HG02759 (cell line): ENCODE data around the gene ADSS2.
A peak's percentile ranks its signal among the peaks of the same experiment; 100 is the strongest.
"Not testable (repeated sequence)": the region's sequence is repeated elsewhere in the genome, so short reads cannot be mapped to it uniquely, and the experiment has no call there.

Experiments used
- ATAC-seq: cut with Tn5 transposase; IDR thresholded peaks from one replicate; pipeline ENCODE4 v1.9.1; 2021; ENCODE audit warnings: mild to moderate bottlenecking, moderate library complexity; ENCODE audit not compliant: unreplicated experiment

ADSS2 gene

DNA sequence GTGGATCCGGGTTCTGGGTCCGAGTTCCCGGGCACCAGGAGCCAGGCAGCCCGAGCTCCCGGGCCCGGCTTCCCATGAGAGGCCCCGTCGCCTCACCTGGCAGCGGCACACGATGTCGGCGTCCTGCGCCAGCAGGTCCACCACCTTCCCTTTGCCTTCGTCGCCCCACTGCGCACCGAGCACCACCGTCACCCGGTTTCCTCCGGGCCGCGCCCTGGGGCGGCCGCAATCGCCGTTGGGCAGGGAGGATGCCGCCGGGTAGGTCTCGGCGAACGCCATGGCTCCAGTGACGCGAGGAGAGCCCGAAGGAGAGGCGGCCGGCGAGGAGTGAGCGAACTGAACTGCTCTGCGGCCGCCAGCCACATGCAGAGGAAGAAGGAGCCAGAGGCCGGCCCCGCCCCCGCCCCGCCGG is at the start of gene ADSS2:
Gene ADSS2 (minus strand): TSS at position 371 of the 412 bp plus-strand sequence. CDS start 92 bp downstream, at position 279.
- ATAC-seq, result no peak

DNA sequence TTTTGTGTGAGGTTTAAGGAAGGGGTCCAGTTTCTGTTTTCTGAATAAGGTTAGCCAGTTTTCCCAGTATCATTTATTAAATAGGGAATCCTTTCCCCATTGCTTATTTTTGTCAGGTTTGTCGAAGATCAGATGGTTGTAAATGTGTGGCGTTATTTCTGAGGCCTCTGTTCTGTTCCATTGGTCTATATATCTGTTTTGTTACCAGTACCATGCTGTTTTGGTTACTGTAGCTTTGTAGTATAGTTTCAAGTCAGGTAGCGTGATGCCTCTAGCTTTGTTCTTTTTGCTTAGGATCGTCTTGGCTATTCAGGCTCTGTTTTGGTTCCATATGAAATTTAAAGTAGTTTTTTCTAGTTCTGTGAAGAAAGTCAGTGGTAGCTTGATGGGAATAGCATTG is 48.8 kb upstream of the ADSS2 start:
- not testable (repeated sequence) for ATAC-seq

DNA sequence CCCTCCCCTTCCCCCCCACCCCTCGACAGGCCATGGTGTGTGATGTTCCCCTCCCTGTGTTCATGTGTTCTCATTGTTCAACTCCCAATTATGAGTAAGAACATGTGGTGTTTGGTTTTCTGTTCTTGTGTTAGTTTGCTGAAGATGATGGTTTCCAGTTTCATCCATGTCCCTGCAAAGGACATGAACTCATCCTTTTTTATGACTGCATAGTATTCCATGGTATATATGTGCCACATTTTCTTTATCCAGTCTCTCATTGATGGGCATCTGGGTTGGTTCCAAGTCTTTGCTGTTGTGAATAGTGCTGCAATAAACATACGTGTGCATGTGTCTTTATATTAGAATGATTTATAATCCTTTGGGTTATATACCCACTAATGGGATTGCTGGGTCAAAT is 47.8 kb upstream of the ADSS2 start:
- ATAC-seq, result not testable (repeated sequence)

DNA sequence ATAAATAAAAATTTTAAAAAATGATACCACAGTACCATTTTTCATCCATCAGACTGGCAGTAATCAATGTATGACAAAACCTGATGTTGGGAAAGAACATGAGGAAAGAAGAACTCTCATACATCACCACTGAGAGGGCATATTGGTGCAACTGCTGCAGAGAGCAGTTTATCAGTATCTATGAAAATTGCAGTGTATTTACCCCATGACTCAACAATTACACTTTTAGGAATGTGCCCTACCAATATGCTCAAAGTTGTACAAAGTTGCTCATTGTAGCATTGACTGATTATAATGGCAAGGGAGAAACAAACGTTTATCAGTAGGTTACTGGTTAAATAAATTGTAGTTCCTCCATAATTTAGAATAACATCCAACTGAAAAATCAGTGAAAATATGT is 46.1 kb upstream of the ADSS2 start:
- no peak for ATAC-seq

DNA sequence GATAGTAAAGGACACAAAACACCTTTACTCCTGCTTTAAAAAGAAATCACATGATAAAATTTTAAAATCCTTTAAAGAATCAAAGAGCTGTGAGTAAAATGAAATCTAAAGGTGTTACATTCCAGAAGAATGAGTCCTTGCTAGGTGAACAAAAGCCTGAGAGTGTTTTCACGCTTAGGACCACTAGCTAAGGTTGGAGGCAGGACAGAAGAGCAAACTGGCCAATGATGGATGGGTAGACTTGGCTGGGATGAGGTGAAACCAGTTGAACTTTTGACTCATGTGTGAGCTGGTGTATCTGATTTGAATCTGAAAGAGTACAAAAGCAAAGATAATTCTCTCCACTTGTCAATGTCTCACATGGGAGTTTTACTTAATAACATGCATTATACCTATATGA is 44.5 kb upstream of the ADSS2 start:
- no peak for ATAC-seq

DNA sequence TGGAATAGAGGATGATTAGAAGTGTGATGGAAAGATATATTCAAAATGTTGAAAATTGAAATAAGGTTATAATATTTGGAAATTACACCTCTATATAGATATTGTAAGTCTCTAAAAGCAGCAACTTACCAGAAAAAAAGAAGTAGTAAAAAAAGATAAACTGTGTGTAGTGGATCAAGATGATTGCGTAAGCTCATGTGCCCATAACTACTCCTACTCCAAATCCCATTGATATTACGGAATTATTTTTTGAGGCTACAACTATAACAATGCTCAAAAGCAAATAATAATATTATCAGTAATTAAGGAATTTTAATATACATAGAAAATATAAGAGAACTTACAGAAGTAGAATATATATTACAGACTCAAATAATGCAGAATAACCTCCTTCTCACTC is 42.9 kb upstream of the ADSS2 start:
- ATAC-seq, result no peak

DNA sequence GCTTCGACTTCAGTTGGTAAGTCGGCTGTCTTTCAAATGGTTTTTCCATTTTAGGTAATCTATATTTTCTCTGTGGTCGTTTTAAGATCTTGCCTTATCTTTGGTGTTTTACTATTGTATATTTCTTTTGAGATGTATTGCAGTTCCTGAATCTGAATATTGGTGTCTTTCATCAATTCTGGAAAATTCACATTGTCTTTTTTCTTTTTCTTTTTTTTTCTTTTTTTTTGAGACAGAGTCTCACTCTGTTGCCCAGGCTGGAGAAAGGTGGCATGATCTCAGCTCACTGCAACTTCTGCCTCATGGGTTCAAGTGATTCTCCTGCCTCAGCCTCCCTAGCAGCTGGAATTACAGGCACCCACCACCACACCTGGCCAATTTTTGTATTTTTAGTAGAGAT is 33.3 kb upstream of the ADSS2 start:
- ATAC-seq, result not testable (repeated sequence)

DNA sequence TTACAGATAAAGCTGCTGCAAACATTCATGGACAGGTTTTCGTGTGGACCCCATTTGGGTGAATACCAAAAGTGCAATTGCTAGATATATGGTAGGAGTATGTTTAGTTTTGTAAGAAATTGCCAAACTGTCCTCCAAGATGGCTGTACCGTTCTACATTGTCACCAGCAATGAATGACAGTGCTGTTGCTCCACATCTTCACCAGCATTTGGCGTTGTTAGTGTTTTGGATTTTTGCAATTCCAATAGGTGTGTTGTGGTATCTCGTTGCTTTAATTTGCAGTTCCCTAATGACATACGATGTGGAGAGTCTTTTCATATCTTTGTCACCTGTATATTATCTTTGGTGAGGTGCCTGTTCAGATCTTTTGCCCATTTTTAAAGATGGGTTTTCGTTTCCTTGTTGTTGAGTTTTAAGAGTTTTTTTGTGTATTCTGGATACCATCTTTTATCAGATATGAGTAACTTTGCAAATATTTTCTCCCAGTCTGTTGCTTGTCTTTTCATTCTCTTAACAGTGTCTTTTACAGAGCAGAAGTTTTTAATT is 21.4 kb upstream of the ADSS2 start:
- ATAC-seq, result no peak

DNA sequence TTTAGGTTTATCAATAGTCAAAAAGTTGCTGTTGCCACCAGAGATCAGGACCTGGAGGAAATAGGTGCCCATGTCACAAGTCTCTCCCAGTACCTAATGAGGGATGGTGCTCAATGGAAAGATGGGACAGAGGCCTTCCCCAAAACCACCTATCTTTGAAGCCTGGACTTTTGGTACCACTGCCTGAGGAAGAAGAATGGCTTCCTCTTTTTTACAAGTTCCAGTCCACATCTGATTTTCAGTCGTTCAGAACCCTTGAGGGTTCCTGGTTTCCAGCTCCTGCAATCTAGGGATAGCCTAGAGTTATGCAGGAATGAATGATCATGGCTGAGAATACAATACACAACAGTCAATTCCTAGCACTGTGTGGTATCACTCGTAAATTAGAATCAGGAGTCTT is 15.0 kb upstream of the ADSS2 start:
- ATAC-seq, result no peak

DNA sequence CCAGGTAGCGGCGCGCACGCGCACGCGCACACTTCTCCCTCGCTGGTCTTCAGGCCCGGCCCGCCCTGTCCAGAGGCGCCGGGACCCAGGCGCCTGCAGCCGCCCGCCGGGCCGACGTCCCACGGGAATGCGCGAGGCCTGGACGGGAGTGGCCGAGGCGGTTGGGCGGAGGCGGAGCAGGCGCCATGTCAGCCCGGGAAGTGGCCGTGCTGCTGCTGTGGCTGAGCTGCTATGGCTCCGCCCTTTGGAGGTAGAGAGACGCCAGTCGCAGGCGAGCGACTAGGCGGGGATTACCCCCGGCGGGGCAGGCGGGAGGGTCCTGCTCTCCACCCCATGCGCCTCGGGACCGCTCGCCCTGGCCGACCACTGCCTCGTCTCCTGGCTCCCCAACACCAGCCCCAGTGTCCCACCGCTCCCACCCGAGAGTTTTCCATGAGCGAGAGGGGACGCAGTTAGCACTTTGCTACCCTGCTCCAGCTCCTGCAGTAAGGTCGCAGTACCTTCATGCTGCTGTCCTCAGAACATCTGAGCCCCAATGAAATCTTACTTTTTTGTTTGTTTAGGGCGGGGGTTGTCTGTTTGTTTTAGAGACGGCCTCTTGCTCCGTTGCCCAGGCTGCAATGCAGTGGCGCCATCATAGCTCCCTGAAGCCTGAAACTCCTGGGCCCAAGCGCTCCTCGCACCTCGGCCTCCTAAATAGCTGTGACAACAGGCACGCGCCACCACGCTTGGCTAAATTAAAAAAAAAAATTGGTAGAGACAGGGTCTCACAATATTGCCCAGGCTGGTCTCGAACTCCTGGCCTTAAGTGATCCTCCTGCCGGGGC is 9.7 kb upstream of the ADSS2 start, which contains the start of gene CATSPERE:
Gene CATSPERE (plus strand): TSS at position 29 of the 827 bp plus-strand sequence. CDS start 157 bp downstream, at position 186.
- ATAC-seq, result peak; percentile 99

DNA sequence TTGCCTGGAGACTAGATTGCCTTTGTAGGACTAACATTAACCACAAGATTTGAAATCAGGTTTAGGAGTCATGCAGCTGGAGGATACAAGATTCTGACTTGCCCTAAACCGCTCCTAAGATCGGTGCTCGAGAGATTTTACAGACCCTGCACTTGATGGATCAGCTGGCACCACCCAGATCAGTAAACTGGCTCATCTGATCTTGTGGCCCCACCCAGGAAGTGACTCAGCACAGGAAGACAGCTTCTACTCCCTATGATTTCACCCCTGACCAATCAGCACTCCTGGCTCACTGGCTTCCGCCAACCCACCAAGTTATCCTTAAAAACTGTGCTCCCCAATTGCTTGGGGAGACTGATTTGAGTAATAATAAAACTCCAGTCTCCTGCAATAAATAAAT is 8.5 kb upstream of the ADSS2 start:
- no peak for ATAC-seq

DNA sequence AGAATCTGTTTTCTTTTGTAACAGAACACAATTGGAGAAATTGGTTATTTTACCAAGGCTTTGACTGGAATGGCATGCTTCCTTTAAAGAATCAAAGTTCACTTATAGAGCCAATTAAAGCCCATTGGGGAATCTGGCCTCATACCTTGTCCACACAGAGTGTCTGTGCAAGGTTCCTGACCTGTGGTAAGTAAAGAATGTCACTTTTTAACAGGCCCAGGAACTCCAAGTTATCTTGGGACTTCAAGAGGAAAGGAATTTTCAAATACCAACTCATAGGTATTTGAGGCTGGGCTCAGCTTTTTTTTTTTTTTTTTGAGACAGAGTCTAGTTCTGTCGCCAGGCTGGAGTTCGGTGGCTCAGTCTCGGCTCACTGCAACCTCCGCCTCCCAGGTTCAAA is 7.1 kb upstream of the ADSS2 start:
- no peak for ATAC-seq

DNA sequence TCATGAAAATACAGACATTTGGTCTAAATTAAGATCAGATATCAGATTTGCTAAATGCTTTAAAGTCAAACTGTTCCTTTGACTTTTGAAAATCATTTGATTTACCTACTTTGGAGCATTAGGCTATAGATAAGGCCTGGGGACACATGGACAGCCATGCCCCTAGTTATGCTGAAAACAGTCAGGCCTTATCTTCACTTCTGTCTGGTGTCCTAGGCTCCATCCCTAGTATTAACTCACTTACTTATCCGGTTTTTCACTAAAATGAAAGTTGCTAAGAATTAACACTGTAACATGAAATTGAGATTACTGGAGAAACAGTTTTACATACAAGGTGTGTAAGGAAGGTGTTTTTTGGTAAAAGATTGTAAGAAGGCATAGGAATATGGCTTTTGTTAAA is 4.9 kb upstream of the ADSS2 start:
- no peak for ATAC-seq

DNA sequence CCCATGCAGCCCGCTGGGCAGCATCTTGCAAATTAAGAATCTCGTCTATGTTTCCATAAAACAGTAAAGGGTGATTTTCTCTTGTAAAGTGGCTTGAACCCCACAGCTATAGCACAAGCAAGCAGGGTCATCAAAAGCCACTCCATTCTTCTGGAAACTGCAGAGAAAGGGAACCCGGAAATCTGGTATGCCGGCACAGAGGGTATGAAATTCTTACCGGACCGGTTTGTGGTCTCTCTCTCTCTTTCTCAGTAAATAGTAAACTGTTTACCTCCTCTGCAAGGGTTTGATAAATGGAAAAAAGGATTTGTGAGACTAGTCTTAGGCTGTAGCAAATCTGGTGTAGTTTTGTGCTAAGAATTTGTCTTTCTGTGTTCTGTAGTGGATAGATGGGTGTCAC is 2.7 kb upstream of the ADSS2 start:
- ATAC-seq, result no peak

DNA sequence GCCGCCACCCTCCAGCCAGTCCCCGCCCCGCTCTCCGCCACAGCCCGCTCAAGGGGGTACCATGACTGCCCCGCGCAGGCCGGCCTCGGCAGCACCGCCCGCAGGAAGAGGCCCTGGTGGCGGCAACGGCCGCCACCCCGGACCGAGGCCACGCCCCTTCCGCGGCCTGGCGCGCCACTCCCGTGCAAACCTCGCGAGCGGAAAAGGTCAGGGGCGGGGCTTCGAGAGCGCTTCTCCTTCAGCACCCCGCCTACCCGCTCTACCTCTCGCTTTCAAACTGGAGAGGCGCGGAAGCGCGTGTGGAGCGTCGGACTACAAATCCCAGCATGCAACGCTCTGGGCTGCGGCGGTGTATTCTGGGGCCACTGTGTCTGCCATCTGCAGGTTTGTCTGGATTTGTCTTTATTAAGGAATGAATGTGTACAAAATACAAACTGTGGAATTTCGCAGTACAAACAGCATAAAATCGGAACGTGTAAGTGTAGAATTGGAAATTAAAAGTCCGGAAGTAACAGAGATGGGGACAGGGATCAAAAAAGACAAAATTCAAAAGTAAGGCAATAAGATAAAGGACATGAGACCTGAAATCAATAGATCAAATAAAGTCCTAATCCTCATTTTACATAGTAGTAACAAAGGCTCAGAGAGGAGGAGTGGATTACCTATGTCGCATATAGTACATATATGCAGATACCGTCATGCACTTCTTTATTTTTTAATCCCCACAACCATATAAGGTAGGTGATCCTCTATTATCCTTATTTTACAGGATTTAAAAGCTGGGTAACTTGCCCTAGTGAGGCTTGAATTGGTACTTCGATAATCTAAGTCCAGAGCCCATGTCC is 464 bp upstream of the ADSS2 start:
- peak; percentile 96 for ATAC-seq

DNA sequence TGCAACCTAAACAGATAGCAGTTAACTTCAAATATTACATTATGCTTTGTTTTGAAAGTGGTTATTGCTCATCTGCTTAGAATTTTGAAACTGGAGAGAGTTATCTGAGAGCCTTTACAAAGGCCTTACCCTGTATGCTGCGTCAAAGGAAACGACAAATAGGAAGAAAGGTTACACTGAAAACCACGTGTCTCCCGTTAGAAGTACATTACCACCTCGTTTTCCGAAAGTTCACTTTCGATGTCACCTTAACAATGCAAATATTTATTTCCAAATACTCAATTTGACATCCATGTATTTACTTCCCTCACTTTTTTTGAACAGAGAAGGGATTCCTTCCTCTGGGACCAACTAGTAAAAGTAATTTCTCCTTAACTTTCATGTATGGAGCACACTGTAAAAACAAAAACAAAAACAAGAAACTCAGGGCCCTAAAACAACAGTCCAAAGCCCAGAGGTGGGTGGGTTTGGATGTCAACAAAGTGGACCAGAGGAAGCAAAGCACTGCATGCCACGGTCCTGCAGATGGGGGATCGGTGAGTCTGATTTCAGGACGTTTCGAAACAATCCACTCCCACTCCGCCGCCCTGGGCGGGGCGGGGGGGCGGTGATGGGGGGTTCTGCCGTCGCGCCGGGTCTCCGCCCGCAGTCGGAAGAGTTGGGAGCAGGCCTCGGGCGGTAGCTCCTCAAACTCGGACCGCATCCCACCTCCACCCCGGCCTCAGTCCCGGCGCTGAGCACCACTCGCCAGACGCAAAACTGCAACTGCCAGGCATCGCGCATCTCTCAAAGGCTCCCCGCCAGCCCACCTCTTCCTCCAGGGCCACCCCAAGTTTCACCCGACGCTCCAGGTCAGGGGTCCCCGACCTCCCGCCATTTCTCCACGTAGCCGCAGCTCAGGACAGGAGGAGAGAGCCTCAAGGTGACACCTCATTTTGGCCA is 841 bp downstream of the ADSS2 start:
- peak; percentile 10 for ATAC-seq

DNA sequence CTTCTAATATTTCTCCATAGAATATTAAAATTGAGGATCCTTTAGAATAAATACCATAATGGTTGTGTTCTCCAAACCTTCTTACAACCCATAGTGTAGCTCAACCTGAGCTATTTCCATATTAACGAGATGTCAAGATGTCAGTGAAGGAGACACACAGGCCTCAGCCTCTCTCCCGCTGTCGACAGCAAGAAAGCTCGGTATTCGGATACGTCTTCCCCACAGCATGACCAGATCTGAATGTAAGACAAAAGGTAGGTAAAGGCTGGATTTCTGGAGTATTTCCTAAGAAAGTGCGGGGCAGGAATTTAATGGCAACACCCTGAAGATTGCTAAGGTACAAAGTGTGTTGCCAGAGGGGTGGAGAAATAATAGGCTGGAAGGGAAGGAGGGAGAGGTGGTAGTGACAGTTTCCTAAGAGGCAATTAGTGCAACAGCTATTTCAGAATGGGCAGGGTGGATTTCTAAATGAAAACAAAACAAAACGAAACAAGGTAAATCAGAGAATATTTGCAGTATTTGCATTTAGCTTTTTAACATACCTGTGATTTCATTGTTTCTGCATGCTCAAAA is 1.7 kb downstream of the ADSS2 start:
- ATAC-seq, result no peak

DNA sequence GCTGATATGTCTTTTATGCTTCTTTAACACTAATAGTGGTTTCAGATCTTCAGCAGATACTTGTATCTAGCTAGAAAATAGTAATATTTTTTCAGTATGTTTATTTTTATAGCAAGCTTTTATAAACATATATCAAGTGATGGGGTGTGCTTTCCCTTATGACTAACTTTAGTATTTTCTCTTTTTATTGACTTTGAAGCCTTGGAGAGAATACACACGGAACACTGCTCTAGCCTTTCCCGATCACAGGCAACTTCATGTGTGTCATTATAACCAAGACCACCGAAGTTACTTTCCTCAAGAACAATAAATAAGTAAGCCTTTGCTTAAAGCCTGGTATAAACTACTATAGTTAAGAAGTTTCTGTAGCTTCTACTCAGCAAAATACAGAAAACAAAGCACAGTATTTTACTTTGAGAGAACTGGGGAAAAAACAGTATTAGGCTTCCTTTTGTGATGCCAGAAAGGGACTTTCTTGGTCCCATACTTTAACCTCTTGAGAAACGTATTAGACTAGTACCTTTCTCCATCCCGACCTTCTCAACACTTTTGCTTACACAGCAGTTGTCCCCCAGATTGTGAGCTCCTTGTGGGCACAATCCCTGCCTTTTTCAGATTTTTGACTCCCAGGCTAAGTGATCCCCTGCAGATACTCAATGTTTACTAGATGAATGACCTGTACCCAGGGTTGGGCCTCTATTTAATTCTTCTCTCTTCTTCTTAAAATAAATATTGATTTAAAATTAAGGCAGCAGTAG is 3.3 kb downstream of the ADSS2 start:
- ATAC-seq, result no peak

DNA sequence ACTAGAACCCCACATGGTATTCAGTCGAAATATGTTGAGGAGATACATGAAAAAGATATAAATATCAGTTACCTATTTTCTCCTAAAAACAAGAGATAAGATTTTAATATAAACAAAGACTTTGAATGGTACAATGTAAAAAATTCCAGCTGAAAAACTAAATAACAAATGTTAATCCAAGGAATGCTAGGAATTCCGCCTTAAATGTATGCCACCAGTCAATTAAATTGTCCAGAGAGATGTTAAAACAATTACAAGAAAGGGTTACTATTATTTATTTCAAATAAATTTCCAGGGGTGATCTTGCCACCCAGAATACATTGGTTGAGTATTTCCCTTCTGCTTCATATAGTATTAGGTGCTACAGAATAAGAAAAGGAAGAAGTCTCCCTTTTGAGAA is 4.2 kb downstream of the ADSS2 start:
- no peak for ATAC-seq
